GDM1 (cell line): ENCODE measurements around the gene ECD.

ENCODE experiments used
- DNase-seq: peaks from one replicate; lab custom pipeline; 2025; lab: John Stamatoyannopoulos, UW

ECD gene

DNA sequence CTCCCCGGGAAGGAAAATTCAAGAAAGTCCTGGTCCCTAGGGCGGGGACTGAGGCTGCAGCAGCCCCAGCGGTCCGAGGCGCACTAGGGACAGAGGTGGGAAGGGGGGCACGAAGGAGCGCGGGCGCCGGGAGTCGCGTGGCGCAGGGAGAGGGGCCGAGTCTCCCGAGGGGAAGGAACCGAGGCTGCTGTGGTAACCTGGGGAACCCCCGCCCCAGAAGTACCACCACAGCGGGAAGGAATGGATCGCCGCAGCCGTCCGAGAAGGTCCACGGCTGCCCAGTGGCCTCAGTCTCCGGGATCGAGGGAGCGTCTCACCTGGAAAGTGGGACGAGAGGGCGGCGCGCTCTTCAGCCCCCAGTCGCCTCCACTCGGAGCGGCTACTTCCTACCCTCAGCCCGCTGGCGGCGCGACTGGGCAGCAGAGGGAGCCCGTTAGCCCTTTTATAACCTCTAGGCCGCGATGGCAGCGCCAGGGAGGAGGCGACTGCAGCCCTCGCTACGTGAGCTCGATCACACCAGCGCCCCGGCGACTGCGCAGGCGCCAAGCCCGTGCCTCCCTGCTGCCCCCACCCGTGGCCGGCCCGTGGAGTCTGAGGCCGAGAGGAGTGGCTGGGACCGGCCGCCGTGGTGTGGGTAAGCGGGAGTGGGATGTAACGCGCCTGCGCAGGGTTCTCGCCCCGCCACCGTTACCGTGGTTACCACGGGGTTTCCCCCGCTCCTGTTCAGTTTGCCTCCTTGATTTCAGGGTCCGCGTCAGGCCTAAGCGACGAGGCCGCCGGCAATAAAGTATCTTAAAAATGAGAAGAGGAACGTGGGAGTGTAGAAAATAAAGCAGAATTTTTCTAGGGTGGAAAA lies 71.1 kb downstream of the ECD start, which contains the start of gene P4HA1:
Gene P4HA1 (minus strand): TSS at position 418 of the 856 bp plus-strand sequence. CDS start 21,983 bp downstream, outside the sequence.
- DNase-seq: peak; percentile 99

DNA sequence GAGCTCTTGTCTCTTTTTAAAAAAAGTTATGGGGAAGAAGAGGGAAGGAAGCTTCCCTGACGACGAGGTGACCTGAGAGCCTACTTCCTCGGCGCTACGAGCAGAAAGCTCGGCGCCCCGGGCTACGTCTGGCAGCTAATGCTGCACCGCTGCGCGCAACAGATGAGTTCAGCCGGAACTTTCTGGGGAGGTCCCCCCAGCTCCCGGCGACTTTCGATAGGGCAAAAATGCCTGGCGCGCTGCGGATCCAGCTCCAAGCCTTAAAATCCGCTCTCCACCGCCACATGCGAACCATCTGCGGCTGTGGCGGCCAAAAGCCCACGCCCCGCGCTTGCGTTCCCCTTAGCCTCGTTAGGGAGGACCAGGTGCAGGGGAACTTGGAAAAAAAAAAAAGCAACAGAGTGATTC lies 71.8 kb downstream of the ECD start:
- DNase-seq: peak; percentile 33

DNA sequence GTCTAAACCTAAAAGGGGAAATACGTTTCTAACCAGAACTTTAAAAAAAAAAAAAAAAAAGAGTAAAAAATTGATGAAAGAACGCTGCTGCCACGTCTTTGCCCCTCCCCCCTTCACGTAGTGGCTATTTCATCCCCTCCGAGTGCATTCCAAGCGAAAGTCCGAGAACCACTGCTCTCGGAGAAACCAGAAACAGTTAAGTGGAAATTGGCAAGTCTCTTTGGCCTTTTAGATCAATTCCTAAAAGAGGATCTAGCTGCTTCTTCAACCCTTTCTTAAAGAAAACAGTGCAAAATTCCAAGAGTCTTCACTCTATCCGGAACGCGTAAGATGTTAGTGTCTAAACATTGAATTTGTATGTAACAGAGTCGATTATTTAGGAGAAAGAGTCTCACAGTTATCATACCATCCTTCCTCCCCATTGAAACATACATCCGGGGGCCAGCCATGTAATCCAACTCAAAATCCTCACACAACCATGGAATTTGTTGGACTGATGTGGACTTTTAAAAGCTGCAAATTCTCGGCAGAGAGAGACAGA lies 72.3 kb downstream of the ECD start:
- no peak for DNase-seq

DNA sequence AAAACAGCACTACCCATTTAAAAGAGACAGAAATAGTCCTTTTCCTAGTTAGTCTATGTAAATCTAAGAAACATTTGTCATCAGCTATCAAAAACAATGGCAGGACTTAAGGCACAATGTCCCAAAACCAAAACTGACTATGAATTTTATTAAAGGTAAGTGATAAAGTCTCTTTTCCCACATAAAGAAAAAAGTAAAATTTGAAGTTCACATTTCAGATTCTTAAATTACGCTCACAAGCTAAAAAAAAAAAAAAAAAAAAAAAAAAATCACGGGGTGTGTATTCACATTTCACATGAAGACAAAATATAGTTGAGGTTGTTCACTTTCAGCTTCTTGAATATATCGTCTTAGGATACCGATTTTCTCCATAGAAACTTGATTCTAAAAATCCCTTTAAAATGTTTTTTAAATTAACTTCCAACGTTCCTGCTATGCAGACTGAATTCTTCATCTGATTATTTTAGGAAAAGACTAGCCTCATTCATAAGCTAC lies 72.8 kb downstream of the ECD start:
- DNase-seq: no peak

DNA sequence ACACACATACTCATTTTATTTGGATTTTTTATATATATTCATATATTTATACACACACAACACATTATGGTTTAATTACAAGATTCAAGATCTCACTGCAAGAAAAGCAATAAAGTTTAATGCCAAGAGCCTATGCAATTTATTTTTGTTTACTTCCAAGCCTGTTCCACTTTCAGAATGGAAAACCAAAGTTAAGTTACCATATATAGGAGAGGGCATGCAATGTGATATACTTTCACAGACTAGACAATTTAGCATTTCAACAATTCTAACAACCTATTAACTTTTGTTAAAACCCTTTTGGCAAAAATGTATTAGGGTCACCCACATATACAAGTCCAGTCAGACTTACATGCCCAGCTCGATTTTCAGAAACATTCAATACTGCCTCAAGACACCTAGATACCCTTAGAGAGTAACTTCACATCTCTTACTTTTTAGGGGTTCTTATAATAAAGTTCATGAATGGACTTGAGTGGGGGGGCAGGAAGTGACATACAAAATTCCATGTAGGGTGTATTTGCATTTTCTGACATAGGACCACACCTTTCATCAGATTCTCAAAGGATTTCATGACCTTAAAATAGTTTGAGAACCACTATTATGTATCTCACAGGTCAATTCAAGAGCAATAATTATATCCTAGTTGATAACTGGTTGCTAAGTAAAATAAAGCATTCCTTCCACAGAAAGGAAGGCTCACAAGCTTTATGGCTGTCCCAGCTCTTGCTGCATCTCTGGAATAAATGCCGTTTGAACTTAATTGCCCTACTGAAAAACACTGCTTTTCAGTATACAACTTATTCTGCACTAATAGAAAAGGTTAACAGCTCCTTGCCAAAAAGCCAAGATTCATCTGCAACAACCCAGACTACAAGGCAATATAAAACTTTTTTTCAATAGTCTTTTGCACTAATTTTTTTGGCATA lies 73.6 kb downstream of the ECD start:
- DNase-seq: no peak

DNA sequence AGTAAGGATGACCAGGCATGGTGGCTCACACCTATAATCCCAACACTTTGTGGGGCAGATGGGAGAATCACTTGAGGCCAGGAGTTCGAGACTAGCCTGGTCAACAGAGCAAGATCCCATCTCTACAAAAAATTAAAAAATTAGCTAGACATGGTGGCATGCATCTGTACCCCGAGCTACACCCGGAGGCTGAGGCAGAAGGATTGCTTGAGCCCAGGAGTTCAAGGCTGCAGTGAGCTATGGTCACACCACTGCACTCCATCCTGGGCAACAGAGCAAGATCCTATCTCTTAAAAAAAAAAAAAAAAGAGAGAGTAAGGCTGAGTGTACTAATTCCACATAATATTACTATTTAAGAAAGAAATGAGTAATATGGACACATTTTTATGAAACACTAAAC lies 75.0 kb downstream of the ECD start:
- DNase-seq: no peak

DNA sequence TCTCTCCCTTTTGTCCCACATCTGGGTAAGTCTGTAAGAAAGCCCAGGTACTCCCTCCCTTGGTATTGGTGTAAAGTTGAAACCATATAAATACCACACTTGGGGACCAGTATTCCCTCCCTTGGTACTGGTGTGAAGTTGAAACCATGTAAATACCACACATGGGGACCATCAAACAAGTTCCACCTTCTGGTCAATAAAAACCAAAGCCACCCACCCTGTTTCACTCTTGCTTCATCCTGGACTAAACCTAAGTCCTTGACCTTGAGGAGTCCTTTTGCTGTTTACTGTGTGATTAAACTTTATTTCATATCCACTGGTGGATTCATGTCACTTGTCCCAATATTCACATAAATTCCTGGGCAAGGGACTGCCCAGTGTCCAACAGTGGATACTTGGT lies 79.5 kb downstream of the ECD start:
- DNase-seq: no peak

DNA sequence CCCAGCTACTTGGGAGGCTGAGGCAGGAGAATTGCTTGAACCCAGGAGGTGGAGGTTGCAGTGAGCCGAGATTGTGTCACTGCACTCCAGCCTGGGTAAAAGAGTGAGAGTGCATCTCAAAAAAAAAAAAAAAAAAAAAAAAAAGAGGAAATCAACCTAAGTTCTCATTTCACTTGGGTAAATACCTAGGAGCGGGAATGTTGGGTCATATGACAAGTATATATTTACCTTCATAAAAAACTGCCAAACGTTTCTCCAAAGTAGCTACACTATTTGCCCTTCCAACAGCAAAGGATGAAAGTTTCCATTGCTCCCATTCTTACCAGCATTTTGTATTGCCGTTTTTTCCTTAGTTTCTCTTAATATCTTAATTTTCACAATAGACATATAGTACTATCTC lies 81.0 kb downstream of the ECD start:
- no peak for DNase-seq

DNA sequence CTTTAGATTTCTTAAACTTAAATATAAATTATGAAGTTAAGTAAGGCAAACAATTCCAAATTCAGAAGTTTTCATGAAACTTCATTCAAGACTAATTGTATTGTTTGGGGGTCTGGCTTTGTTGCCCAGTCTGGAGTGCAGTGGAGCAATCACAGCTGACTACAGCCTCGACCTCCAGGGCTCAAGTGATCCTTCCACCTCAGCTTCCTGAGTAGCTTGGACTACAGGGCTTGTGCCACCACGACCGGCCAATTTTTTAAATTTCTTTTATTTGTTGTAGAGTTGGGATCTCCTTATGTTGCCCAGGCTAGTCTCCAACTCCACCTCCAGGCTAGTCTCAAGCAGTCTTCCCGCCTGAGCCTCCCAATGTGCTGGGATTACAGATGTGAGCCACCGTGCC lies 83.6 kb downstream of the ECD start:
- no peak for DNase-seq
